H9 (cell line): ENCODE data around the gene GNPDA2. TPM values are rescaled to one million over a fixed set of nuclear protein-coding genes. Genes with fewer than 3 reads are reported as not detected.

Source experiments
- DNase-seq: peaks from one replicate; pipeline ENCODE4 v3.0.0-alpha.2; 2017
- H2AFZ ChIP-seq: one replicate; pipeline ENCODE4 v1.6.1; 2013; ENCODE audit warnings: mild to moderate bottlenecking, low read length, control low read depth, moderate library complexity
- H2AK5ac ChIP-seq: 2 replicates; pipeline ENCODE4 v1.6.1; 2013; ENCODE audit warnings: low read length, control low read depth, mixed read lengths; ENCODE audit not compliant: insufficient read length
- H2BK120ac ChIP-seq: one replicate; pipeline ENCODE4 v1.6.1; 2013; ENCODE audit warnings: low read depth, mild to moderate bottlenecking, low read length, control low read depth, inconsistent platforms; ENCODE audit not compliant: poor library complexity, severe bottlenecking
- H2BK12ac ChIP-seq: 2 replicates; pipeline ENCODE4 v1.6.1; 2013; ENCODE audit warnings: low read length, control low read depth, mixed read lengths, low read depth; ENCODE audit not compliant: insufficient read length
- H2BK15ac ChIP-seq: 2 replicates; pipeline ENCODE4 v1.6.1; 2013; ENCODE audit warnings: low read depth, low read length, control low read depth
- H2BK20ac ChIP-seq: one replicate; pipeline ENCODE4 v1.6.1; 2013; ENCODE audit warnings: low read depth, mild to moderate bottlenecking, low read length, control low read depth, inconsistent platforms; ENCODE audit not compliant: poor library complexity, severe bottlenecking
- H2BK5ac ChIP-seq: 2 replicates; pipeline ENCODE4 v1.6.1; 2013; ENCODE audit warnings: low read length, control low read depth, mixed read lengths; ENCODE audit not compliant: insufficient read length
- H3K14ac ChIP-seq: 2 replicates; pipeline ENCODE4 v1.6.1; 2013; ENCODE audit warnings: low read length, control low read depth; ENCODE audit not compliant: insufficient read depth
- H3K18ac ChIP-seq: 2 replicates; pipeline ENCODE4 v1.6.1; 2013; ENCODE audit warnings: low read depth, mild to moderate bottlenecking, mixed read lengths, low read length, control low read depth; ENCODE audit not compliant: insufficient read length
- H3K23ac ChIP-seq: 2 replicates; pipeline ENCODE4 v1.6.1; 2013; ENCODE audit warnings: low read length, control low read depth, mixed read lengths, low read depth; ENCODE audit not compliant: insufficient read length
- H3K23me2 ChIP-seq: 2 replicates; pipeline ENCODE4 v1.6.1; 2013; ENCODE audit warnings: low read depth, mild to moderate bottlenecking, mixed read lengths, low read length, control low read depth; ENCODE audit not compliant: insufficient read length, poor library complexity, severe bottlenecking
- H3K27ac ChIP-seq: 2 replicates; pipeline ENCODE4 v1.5.1; 2013; ENCODE audit warnings: low read length, control low read depth, mixed read lengths, low read depth; ENCODE audit not compliant: insufficient read length
- H3K27me3 ChIP-seq: 2 replicates; pipeline ENCODE4 v1.6.1; 2013; ENCODE audit warnings: low read length, control low read depth, inconsistent platforms; ENCODE audit not compliant: insufficient read depth
- H3K4ac ChIP-seq: 2 replicates; pipeline ENCODE4 v1.6.1; 2013; ENCODE audit warnings: low read depth, mild to moderate bottlenecking, control low read depth, inconsistent platforms, low read length, moderate library complexity
- H3K4me1 ChIP-seq: 2 replicates; pipeline ENCODE4 v1.6.1; 2013; ENCODE audit warnings: low read length, control low read depth, inconsistent platforms; ENCODE audit not compliant: insufficient read depth
- H3K4me2 ChIP-seq: 2 replicates; pipeline ENCODE4 v1.6.1; 2013; ENCODE audit warnings: low read length, control low read depth, mixed read lengths; ENCODE audit not compliant: insufficient read length, insufficient read depth
- H3K56ac ChIP-seq: 2 replicates; pipeline ENCODE4 v1.6.1; 2013; ENCODE audit warnings: low read depth, mild to moderate bottlenecking, mixed read lengths, low read length, control low read depth; ENCODE audit not compliant: insufficient read length
- H3K79me1 ChIP-seq: 2 replicates; pipeline ENCODE4 v1.6.1; 2013; ENCODE audit warnings: low read depth, mild to moderate bottlenecking, moderate library complexity, low read length, control low read depth, inconsistent platforms; ENCODE audit not compliant: insufficient read depth, poor library complexity, severe bottlenecking
- H3K79me2 ChIP-seq: 2 replicates; pipeline ENCODE4 v1.6.1; 2013; ENCODE audit warnings: low read length, control low read depth, inconsistent platforms; ENCODE audit not compliant: insufficient read depth
- H3K9ac ChIP-seq: 2 replicates; pipeline ENCODE4 v1.6.1; 2013; ENCODE audit warnings: low read length, control low read depth, mixed read lengths; ENCODE audit not compliant: insufficient read length; ENCODE audit errors: extremely low read depth
- H3K9me3 ChIP-seq: one replicate; pipeline ENCODE4 v1.6.1; 2013; ENCODE audit warnings: low read depth, low read length, inconsistent platforms; ENCODE audit not compliant: control insufficient read depth
- H3T11ph ChIP-seq: one replicate; pipeline ENCODE4 v1.6.1; 2013; ENCODE audit warnings: mild to moderate bottlenecking, low read length, control low read depth, inconsistent platforms
- H4K20me1 ChIP-seq: one replicate; pipeline ENCODE4 v1.6.1; 2013; ENCODE audit not compliant: control insufficient read depth, insufficient read length, insufficient read depth
- H4K5ac ChIP-seq: 2 replicates; pipeline ENCODE4 v1.6.1; 2013; ENCODE audit warnings: low read depth, mild to moderate bottlenecking, mixed read lengths, low read length, control low read depth; ENCODE audit not compliant: insufficient read length
- H4K8ac ChIP-seq: replicated peaks from 2 replicates; pipeline ENCODE4 v1.6.1; 2013; ENCODE audit warnings: low read length, control low read depth, mixed read lengths, low read depth; ENCODE audit not compliant: insufficient read length
- H4K91ac ChIP-seq: 2 replicates; pipeline ENCODE4 v1.6.1; 2013; ENCODE audit warnings: low read depth, mild to moderate bottlenecking, moderate library complexity, mixed read lengths, low read length, control low read depth; ENCODE audit not compliant: insufficient read length
- H3K27ac Mint-ChIP-seq, 3 experiments: 2 replicates in 2 of 3; 3 replicates in 1 of 3; pipeline ENCODE4 v1.8.0; 2020 to 2021; ENCODE audit warnings: mixed read lengths in 3 of 3, mild to moderate bottlenecking in 1 of 3, moderate library complexity in 1 of 3
- H3K27me3 Mint-ChIP-seq: 2 replicates; pipeline ENCODE4 v1.8.0; 2021; ENCODE audit warnings: low read depth, mild to moderate bottlenecking, moderate library complexity, mixed read lengths
- H3K36me3 Mint-ChIP-seq, 3 experiments: 2 replicates in 2 of 3; 3 replicates in 1 of 3; pipeline ENCODE4 v1.8.0; 2020 to 2021; ENCODE audit warnings: low read depth in 3 of 3, mixed read lengths in 3 of 3; ENCODE audit not compliant: insufficient read depth in 1 of 3
- H3K4me1 Mint-ChIP-seq, 2 experiments: 2 replicates each; pipeline ENCODE4 v1.8.0; 2020; ENCODE audit warnings: mixed read lengths in 2 of 2
- H3K4me3 Mint-ChIP-seq, 2 experiments: 2 replicates in 1 of 2; 3 replicates in 1 of 2; pipeline ENCODE4 v1.8.0; 2020 to 2021; ENCODE audit warnings: mild to moderate bottlenecking in 2 of 2, mixed read lengths in 2 of 2, moderate library complexity in 1 of 2
- H3K9me3 Mint-ChIP-seq, 2 experiments: 2 replicates in 1 of 2; 3 replicates in 1 of 2; pipeline ENCODE4 v1.8.0; 2020; ENCODE audit warnings: mild to moderate bottlenecking in 2 of 2, mixed read lengths in 2 of 2, moderate library complexity in 1 of 2
- CTCF ChIP-seq: fragments of 200-600 bp; sonication (generic); conservative IDR thresholded peaks from 3 replicates; pipeline ENCODE4 v1.8.0; 2021; ENCODE audit warnings: antibody characterized with exemption, mild to moderate bottlenecking
- WGBS: extraction: QIAGEN DNeasy Blood & Tissue Kit; methylation state at CpG from one replicate; pipeline ENCODE4 v1.1.7; 2013; ENCODE audit warnings: missing lambda C conversion rate, low lambda C conversion rate, mixed read lengths; ENCODE audit not compliant: insufficient read length; ENCODE audit errors: extremely low coverage; 5-methylcytosine and 5-hydroxymethylcytosine counted together
- total RNA-seq: library from RNA; stranded (reverse); gene quantifications from 2 replicates; pipeline ENCODE4 v1.2.1, GENCODE V29; 2021

The GNPDA2 gene
- total RNA-seq, 1 experiment from 2014 or later = 4.8 TPM

GRCh38 chr4:44674471-44674870 is 51.9 kb downstream of the GNPDA2 start:
- H3K79me2 ChIP-seq = peaks cover 7% of the 10 kb centered on the region; the same call in 1 of the 2 replicates

More at GRCh38 chr4:44674471-44674870, 51.9 kb downstream of the GNPDA2 start:
- H4K8ac ChIP-seq = no peak overlapping the region
- H3K27me3 ChIP-seq = no peaks in the 10 kb centered on the region
- H3K23me2 ChIP-seq = peaks cover 4% of the 10 kb centered on the region
- H2BK120ac ChIP-seq = no peak overlapping the region
- H3K9me3 ChIP-seq = no peaks in the 10 kb centered on the region
- H2BK5ac ChIP-seq = no peak overlapping the region
- H2BK15ac ChIP-seq = no peak overlapping the region
- Mint-ChIP-seq H3K4me1 (peaks cover 8 to 10% of the 10 kb centered on the region in 2 experiments; a peak in 3 of 4 replicates), H3K9me3 (no peaks in the 10 kb centered on the region; a peak in 1 of 5 replicates), H3K27ac (no peak overlapping the region), H3K36me3 (no peaks in the 10 kb centered on the region), H3K27me3 (peaks cover 15% of the 10 kb centered on the region), H3K4me3 (no peak overlapping the region)
- no peak overlapping the region for H3K9ac ChIP-seq
- H3K56ac ChIP-seq = no peak overlapping the region
- H3K27ac ChIP-seq = no peak overlapping the region
- H3T11ph ChIP-seq = no peak overlapping the region
- no peak for TF ChIP-seq CTCF
- H3K23ac ChIP-seq = no peak overlapping the region
- H3K4me2 ChIP-seq = no peak overlapping the region
- no peak overlapping the region for H3K18ac ChIP-seq
- no peak overlapping the region for H4K91ac ChIP-seq
- no peak overlapping the region for H2BK20ac ChIP-seq
- no peaks in the 10 kb centered on the region for H4K20me1 ChIP-seq
- peaks cover 2% of the 10 kb centered on the region; the same call in 1 of the 2 replicates for H3K4me1 ChIP-seq
- H3K14ac ChIP-seq = no peak overlapping the region
- H3K79me1 ChIP-seq = peaks cover 3% of the 10 kb centered on the region
- WGBS = no CpG with 5 or more reads among the region's 1 CpG
- no peak overlapping the region for H2AFZ ChIP-seq
- no peak overlapping the region for H2AK5ac ChIP-seq
- H4K5ac ChIP-seq = no peak overlapping the region
- DNase-seq = no peak
- no peak overlapping the region for H3K4ac ChIP-seq
- H2BK12ac ChIP-seq = no peak overlapping the region
